GM23338 (cell line): ENCODE results near the gene SFR1. TPM values are rescaled to one million over a fixed set of nuclear protein-coding genes. Genes with fewer than 3 reads are reported as not detected.

ENCODE experiments used
- ATAC-seq: fragments of 200-7000 bp; cut with Tn5 transposase; 3 replicates; pipeline ENCODE4 v1.9.1; 2020
- DNase-seq: peaks from one replicate; pipeline ENCODE4 v3.0.0-alpha.2; 2015; ENCODE audit warnings: low spot score
- H2AFZ ChIP-seq: fragments of 200-600 bp; sonication (generic); 2 replicates; pipeline ENCODE4 v1.8.0; 2016; ENCODE audit warnings: antibody characterized with exemption, mild to moderate bottlenecking, moderate library complexity
- H3F3A ChIP-seq: fragments of 200-600 bp; sonication (generic); replicated peaks from 2 replicates; pipeline ENCODE4 v1.8.0; 2017; ENCODE audit warnings: antibody characterized with exemption, mixed run types, low read depth
- H3K27ac ChIP-seq: fragments of 200-600 bp; sonication (generic); 2 replicates; pipeline ENCODE4 v1.6.1; 2016; ENCODE audit warnings: low read depth
- H3K27me3 ChIP-seq: fragments of 200-600 bp; sonication (generic); 2 replicates; pipeline ENCODE4 v1.8.0; 2016; ENCODE audit warnings: mild to moderate bottlenecking, mixed run types, moderate library complexity; ENCODE audit not compliant: insufficient read depth
- H3K36me3 ChIP-seq: fragments of 200-600 bp; sonication (generic); 2 replicates; pipeline ENCODE4 v1.8.0; 2016; ENCODE audit warnings: mild to moderate bottlenecking; ENCODE audit not compliant: insufficient read depth
- H3K4me1 ChIP-seq: fragments of 200-600 bp; sonication (generic); 2 replicates; pipeline ENCODE4 v1.8.0; 2016; ENCODE audit warnings: mild to moderate bottlenecking, moderate library complexity; ENCODE audit not compliant: insufficient read depth
- H3K4me2 ChIP-seq: fragments of 200-600 bp; sonication (generic); 2 replicates; pipeline ENCODE4 v1.7.1; 2017; ENCODE audit warnings: mixed run types
- H3K4me3 ChIP-seq: fragments of 200-600 bp; sonication (generic); 2 replicates; pipeline ENCODE4 v1.6.1; 2016; ENCODE audit warnings: mixed run types
- H3K79me2 ChIP-seq: fragments of 200-600 bp; sonication (generic); replicated peaks from 2 replicates; pipeline ENCODE4 v1.8.0; 2017; ENCODE audit warnings: mild to moderate bottlenecking; ENCODE audit not compliant: insufficient read depth
- H3K9me2 ChIP-seq: fragments of 200-600 bp; sonication (generic); 2 replicates; pipeline ENCODE4 v1.8.0; 2017; ENCODE audit not compliant: insufficient read depth
- H4K20me1 ChIP-seq: fragments of 200-600 bp; sonication (generic); replicated peaks from 2 replicates; pipeline ENCODE4 v1.8.0; 2017; ENCODE audit warnings: mild to moderate bottlenecking; ENCODE audit not compliant: insufficient read depth
- H3K27ac Mint-ChIP-seq: 2 replicates; pipeline ENCODE4 v1.8.0; 2020; ENCODE audit warnings: inconsistent platforms, mild to moderate bottlenecking, moderate library complexity, mixed read lengths
- H3K27me3 Mint-ChIP-seq: 3 replicates; pipeline ENCODE4 v1.8.0; 2022; ENCODE audit warnings: low read depth, mild to moderate bottlenecking, moderate library complexity, mixed read lengths, inconsistent platforms; ENCODE audit not compliant: insufficient read depth, poor library complexity
- H3K36me3 Mint-ChIP-seq: 3 replicates; pipeline ENCODE4 v1.8.0; 2021; ENCODE audit warnings: low read depth, mild to moderate bottlenecking, inconsistent platforms, moderate library complexity, mixed read lengths
- H3K4me1 Mint-ChIP-seq: 3 replicates; pipeline ENCODE4 v1.8.0; 2020; ENCODE audit warnings: mild to moderate bottlenecking, inconsistent platforms, mixed read lengths
- H3K4me3 Mint-ChIP-seq: 3 replicates; pipeline ENCODE4 v1.8.0; 2021; ENCODE audit warnings: moderate library complexity, mild to moderate bottlenecking, inconsistent platforms, mixed read lengths
- H3K9me3 Mint-ChIP-seq: 3 replicates; pipeline ENCODE4 v1.8.0; 2020; ENCODE audit warnings: moderate library complexity, mild to moderate bottlenecking, inconsistent platforms, mixed read lengths
- CREB1 ChIP-seq: fragments of 250-450 bp; sonication (Bioruptor Pico); IDR thresholded peaks from 2 replicates; pipeline ENCODE4 v1.5.0; 2020; ENCODE audit warnings: low read depth, mild to moderate bottlenecking, moderate library complexity
- EZH2 ChIP-seq: fragments of 200-600 bp; sonication (generic); IDR thresholded peaks from one replicate; pipeline ENCODE4 v1.8.0; 2017; ENCODE audit warnings: antibody characterized with exemption, mild to moderate bottlenecking, low read depth; ENCODE audit not compliant: unreplicated experiment
- EZH2phosphoT487 ChIP-seq: fragments of 200-600 bp; sonication (generic); IDR thresholded peaks from one replicate; pipeline ENCODE4 v1.8.1; 2018; ENCODE audit warnings: antibody characterized with exemption; ENCODE audit not compliant: unreplicated experiment
- JUNB ChIP-seq: IDR thresholded peaks from one replicate; pipeline ENCODE4 v1.6.1; 2016; ENCODE audit warnings: antibody characterized with exemption; ENCODE audit not compliant: unreplicated experiment
- NANOG ChIP-seq: IDR thresholded peaks from 2 replicates; pipeline ENCODE4 v1.6.1; 2016; ENCODE audit warnings: antibody characterized with exemption, borderline replicate concordance
- POLR2AphosphoS5 ChIP-seq: IDR thresholded peaks from 2 replicates; pipeline ENCODE4 v1.6.1; 2016; ENCODE audit warnings: antibody characterized with exemption, low read depth
- STAT1 ChIP-seq: IDR thresholded peaks from one replicate; pipeline ENCODE4 v1.6.1; 2016; ENCODE audit warnings: antibody characterized with exemption; ENCODE audit not compliant: unreplicated experiment
- ZNF114 ChIP-seq: fragments of 250-450 bp; sonication (Bioruptor Pico); IDR thresholded peaks from 2 replicates; pipeline ENCODE4 v1.5.0; 2020; ENCODE audit warnings: mild to moderate bottlenecking, moderate library complexity
- ZNF331 ChIP-seq: fragments of 250-450 bp; sonication (Bioruptor Pico); IDR thresholded peaks from 2 replicates; pipeline ENCODE4 v1.5.0; 2020; ENCODE audit warnings: low read depth, mild to moderate bottlenecking, moderate library complexity
- polyA plus RNA-seq: library from polyadenylated mRNA; unstranded; fragments of >200 nt; fragmentation: Nextera tagmentation; extraction: Ambion mirVana; gene quantifications from 2 replicates; pipeline ENCODE4 v1.2.1, GENCODE V29; 2016
- total RNA-seq: library from RNA; depleted of rRNA; stranded (reverse); fragments of >200 nt; shearing (Covaris generic); gene quantifications from 2 replicates; pipeline ENCODE4 v1.2.3, GENCODE V29; 2014
- TF ChIP-seq, protein P1 (sequence below), 2 experiments: fragments of 200-600 bp in 1 of 2; sonication (generic) in 1 of 2; conservative IDR thresholded peaks; 2 replicates each; pipeline versions ENCODE4 v1.5.1 to v1.6.1; 2016 to 2017; ENCODE audit warnings: antibody characterized with exemption in 2 of 2, low read depth in 2 of 2, mild to moderate bottlenecking in 2 of 2, moderate library complexity in 1 of 2
- TF ChIP-seq, protein P2 (sequence below): IDR thresholded peaks from 2 replicates; pipeline ENCODE4 v1.6.1; 2016; ENCODE audit warnings: antibody characterized with exemption
- TF ChIP-seq, protein P3 (sequence below): fragments of 250-450 bp; sonication (Bioruptor Pico); IDR thresholded peaks from 2 replicates; pipeline ENCODE4 v1.5.0; 2020; ENCODE audit warnings: mild to moderate bottlenecking, moderate library complexity

The SFR1 gene
- total and polyA plus RNA-seq, 2 experiments from 2014 or later, result 8.3 to 13.0 TPM

DNA sequence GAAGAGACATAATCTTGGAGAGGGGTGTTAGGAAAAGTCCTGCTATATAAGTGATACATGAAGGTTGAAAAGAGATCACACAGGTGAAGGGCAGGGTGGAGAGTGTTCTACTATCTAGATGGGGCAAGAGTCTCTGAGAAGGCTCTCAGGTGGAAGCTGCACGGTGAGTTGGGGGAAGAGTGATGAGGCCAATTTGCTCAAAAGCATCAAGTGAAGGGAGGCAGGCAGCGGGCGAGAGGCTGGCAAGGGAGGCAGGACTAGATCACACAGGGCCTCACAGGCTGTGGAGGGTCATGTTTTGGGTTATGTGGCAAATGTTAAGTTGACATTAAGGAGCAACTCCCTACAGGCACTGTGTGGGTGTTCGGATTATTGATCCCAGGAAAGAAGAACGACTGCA, 33.7 kb upstream of the SFR1 start:
- Histone ChIP-seq H3K27me3 (no peaks in the 10 kb centered on the region), H4K20me1 (no peaks in the 10 kb centered on the region), H3K27ac (no peak overlapping the region), H3K4me3 (no peak overlapping the region), H3F3A (no peaks in the 10 kb centered on the region), H2AFZ (no peak overlapping the region), H3K9me2 (peaks cover 5% of the 10 kb centered on the region), H3K79me2 (no peaks in the 10 kb centered on the region), H3K4me2 (no peak overlapping the region), H3K4me1 (peaks cover 17% of the 10 kb centered on the region), H3K36me3 (no peaks in the 10 kb centered on the region)
- ATAC-seq (no peak), DNase-seq (no peak)
- TF ChIP-seq EZH2 (no peak), JUNB (no peak), EZH2phosphoT487 (no peak), POLR2AphosphoS5 (no peak), CREB1 (CRISPR knock-in tag) (no peak), STAT1 (no peak), ZNF114 (CRISPR knock-in tag) (no peak), ZNF331 (CRISPR knock-in tag) (no peak), NANOG (no peak)
- TF ChIP-seq, protein P1, sequence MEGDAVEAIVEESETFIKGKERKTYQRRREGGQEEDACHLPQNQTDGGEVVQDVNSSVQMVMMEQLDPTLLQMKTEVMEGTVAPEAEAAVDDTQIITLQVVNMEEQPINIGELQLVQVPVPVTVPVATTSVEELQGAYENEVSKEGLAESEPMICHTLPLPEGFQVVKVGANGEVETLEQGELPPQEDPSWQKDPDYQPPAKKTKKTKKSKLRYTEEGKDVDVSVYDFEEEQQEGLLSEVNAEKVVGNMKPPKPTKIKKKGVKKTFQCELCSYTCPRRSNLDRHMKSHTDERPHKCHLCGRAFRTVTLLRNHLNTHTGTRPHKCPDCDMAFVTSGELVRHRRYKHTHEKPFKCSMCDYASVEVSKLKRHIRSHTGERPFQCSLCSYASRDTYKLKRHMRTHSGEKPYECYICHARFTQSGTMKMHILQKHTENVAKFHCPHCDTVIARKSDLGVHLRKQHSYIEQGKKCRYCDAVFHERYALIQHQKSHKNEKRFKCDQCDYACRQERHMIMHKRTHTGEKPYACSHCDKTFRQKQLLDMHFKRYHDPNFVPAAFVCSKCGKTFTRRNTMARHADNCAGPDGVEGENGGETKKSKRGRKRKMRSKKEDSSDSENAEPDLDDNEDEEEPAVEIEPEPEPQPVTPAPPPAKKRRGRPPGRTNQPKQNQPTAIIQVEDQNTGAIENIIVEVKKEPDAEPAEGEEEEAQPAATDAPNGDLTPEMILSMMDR (conservative IDR thresholded peaks at IDR 0.05; ENCODE audit: low read depth in 2 of 2), result no peak
- TF ChIP-seq, protein P2, sequence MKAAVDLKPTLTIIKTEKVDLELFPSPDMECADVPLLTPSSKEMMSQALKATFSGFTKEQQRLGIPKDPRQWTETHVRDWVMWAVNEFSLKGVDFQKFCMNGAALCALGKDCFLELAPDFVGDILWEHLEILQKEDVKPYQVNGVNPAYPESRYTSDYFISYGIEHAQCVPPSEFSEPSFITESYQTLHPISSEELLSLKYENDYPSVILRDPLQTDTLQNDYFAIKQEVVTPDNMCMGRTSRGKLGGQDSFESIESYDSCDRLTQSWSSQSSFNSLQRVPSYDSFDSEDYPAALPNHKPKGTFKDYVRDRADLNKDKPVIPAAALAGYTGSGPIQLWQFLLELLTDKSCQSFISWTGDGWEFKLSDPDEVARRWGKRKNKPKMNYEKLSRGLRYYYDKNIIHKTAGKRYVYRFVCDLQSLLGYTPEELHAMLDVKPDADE, result no peak
- TF ChIP-seq, protein P3, sequence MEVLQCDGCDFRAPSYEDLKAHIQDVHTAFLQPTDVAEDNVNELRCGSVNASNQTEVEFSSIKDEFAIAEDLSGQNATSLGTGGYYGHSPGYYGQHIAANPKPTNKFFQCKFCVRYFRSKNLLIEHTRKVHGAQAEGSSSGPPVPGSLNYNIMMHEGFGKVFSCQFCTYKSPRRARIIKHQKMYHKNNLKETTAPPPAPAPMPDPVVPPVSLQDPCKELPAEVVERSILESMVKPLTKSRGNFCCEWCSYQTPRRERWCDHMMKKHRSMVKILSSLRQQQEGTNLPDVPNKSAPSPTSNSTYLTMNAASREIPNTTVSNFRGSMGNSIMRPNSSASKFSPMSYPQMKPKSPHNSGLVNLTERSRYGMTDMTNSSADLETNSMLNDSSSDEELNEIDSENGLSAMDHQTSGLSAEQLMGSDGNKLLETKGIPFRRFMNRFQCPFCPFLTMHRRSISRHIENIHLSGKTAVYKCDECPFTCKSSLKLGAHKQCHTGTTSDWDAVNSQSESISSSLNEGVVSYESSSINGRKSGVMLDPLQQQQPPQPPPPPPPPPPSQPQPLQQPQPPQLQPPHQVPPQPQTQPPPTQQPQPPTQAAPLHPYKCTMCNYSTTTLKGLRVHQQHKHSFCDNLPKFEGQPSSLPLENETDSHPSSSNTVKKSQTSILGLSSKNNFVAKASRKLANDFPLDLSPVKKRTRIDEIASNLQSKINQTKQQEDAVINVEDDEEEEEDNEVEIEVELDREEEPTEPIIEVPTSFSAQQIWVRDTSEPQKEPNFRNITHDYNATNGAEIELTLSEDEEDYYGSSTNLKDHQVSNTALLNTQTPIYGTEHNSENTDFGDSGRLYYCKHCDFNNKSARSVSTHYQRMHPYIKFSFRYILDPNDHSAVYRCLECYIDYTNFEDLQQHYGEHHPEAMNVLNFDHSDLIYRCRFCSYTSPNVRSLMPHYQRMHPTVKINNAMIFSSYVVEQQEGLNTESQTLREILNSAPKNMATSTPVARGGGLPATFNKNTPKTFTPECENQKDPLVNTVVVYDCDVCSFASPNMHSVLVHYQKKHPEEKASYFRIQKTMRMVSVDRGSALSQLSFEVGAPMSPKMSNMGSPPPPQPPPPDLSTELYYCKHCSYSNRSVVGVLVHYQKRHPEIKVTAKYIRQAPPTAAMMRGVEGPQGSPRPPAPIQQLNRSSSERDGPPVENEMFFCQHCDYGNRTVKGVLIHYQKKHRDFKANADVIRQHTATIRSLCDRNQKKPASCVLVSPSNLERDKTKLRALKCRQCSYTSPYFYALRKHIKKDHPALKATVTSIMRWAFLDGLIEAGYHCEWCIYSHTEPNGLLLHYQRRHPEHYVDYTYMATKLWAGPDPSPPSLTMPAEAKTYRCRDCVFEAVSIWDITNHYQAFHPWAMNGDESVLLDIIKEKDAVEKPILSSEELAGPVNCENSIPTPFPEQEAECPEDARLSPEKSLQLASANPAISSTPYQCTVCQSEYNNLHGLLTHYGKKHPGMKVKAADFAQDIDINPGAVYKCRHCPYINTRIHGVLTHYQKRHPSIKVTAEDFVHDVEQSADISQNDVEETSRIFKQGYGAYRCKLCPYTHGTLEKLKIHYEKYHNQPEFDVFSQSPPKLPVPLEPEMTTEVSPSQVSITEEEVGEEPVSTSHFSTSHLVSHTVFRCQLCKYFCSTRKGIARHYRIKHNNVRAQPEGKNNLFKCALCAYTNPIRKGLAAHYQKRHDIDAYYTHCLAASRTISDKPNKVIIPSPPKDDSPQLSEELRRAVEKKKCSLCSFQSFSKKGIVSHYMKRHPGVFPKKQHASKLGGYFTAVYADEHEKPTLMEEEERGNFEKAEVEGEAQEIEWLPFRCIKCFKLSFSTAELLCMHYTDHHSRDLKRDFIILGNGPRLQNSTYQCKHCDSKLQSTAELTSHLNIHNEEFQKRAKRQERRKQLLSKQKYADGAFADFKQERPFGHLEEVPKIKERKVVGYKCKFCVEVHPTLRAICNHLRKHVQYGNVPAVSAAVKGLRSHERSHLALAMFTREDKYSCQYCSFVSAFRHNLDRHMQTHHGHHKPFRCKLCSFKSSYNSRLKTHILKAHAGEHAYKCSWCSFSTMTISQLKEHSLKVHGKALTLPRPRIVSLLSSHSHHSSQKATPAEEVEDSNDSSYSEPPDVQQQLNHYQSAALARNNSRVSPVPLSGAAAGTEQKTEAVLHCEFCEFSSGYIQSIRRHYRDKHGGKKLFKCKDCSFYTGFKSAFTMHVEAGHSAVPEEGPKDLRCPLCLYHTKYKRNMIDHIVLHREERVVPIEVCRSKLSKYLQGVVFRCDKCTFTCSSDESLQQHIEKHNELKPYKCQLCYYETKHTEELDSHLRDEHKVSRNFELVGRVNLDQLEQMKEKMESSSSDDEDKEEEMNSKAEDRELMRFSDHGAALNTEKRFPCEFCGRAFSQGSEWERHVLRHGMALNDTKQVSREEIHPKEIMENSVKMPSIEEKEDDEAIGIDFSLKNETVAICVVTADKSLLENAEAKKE (CRISPR knock-in tag), result no peak
- Mint-ChIP-seq H3K4me1 (peaks cover 21% of the 10 kb centered on the region), H3K9me3 (no peaks in the 10 kb centered on the region), H3K27me3 (no peaks in the 10 kb centered on the region), H3K4me3 (no peak overlapping the region), H3K36me3 (no peaks in the 10 kb centered on the region), H3K27ac (no peak overlapping the region; the same call in 1 of the 2 replicates)
